Fibroblast of villous mesenchyme (primary cell): ENCODE measurements around the gene GTF2F1. TPM values are rescaled to one million over a fixed set of nuclear protein-coding genes. Genes with fewer than 3 reads are reported as not detected.
A peak's percentile ranks its signal among the peaks of the same experiment; 100 is the strongest.
"Not testable (repeated sequence)": the region's sequence is repeated elsewhere in the genome, so short reads cannot be mapped to it uniquely, and the experiment has no call there.

ENCODE experiments used
- DNase-seq: peaks from one replicate; pipeline ENCODE4 v3.0.0-alpha.2; 2010; ENCODE audit warnings: low read depth
- H3K4me3 ChIP-seq: 2 replicates; pipeline ENCODE4 v1.5.1; 2011; ENCODE audit warnings: low read depth, mild to moderate bottlenecking, low read length
- total RNA-seq: library from RNA; depleted of rRNA; stranded (reverse); fragments of >200 nt; gene quantifications from 2 replicates; pipeline ENCODE4 v1.2.3, GENCODE V29; 2012
- TF ChIP-seq, protein P1 (sequence below): IDR thresholded peaks from 2 replicates; pipeline ENCODE4 v1.5.1; 2012; ENCODE audit warnings: low read depth, mild to moderate bottlenecking, low read length; ENCODE audit not compliant: insufficient read depth

GTF2F1 gene
- total RNA-seq, 1 donor = 42.7 TPM

DNA sequence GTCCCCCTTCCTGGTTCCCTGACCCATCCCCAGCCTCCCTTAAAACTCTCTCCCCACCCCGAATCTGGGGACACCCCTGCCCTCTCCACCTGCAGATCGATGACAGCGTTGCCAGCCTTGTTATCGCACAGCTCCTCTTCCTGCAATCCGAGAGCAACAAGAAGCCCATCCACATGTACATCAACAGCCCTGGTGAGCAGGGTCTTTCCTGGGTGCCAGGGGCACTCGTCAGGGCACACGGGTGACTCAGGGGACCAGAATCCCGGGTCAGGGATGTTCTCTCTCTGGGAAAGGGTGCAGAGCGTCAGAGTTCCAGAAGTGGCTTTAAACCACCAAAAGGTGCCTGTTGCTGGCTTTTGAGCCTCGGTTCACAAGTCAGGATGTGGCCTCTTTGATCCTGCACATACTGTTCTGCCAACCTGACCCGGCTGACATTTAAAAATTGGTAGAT is 30.6 kb downstream of the GTF2F1 start:
- H3K4me3 ChIP-seq = peak overlapping the region; percentile 86
- DNase-seq = no peak
- TF ChIP-seq, protein P1, sequence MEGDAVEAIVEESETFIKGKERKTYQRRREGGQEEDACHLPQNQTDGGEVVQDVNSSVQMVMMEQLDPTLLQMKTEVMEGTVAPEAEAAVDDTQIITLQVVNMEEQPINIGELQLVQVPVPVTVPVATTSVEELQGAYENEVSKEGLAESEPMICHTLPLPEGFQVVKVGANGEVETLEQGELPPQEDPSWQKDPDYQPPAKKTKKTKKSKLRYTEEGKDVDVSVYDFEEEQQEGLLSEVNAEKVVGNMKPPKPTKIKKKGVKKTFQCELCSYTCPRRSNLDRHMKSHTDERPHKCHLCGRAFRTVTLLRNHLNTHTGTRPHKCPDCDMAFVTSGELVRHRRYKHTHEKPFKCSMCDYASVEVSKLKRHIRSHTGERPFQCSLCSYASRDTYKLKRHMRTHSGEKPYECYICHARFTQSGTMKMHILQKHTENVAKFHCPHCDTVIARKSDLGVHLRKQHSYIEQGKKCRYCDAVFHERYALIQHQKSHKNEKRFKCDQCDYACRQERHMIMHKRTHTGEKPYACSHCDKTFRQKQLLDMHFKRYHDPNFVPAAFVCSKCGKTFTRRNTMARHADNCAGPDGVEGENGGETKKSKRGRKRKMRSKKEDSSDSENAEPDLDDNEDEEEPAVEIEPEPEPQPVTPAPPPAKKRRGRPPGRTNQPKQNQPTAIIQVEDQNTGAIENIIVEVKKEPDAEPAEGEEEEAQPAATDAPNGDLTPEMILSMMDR = no peak

GRCh38 chr19:6362027-6362350 is 31.0 kb downstream of the GTF2F1 start:
- TF ChIP-seq, protein P1 = no peak
- H3K4me3 ChIP-seq = peak overlapping the region; percentile 86
- peak; percentile 33 for DNase-seq

DNA sequence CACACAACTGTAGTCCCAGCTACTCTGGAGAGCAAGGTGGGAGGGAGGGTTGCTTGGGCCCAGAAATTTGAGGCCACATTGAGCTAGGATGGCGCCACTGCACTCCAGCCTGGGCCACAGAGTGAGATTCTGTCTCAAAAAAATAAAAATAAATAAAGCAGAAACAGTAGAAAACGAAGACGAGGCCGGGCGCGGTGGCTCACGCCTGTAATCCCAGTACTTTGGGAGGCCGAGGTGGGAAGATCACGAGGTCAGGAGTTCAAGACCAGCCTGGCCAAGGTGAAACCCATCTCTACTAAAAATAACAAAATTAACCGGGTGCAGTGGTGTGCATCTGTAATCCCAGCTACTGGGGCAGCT is 32.1 kb downstream of the GTF2F1 start:
- not testable (repeated sequence) for DNase-seq
- peak overlapping the region; percentile 86 for H3K4me3 ChIP-seq

- DNase-seq, H3K4me3 ChIP-seq: not testable (repeated sequence)
These were observed 32.5 kb downstream of the GTF2F1 start for GRCh38 chr19:6360445-6360844.

DNA sequence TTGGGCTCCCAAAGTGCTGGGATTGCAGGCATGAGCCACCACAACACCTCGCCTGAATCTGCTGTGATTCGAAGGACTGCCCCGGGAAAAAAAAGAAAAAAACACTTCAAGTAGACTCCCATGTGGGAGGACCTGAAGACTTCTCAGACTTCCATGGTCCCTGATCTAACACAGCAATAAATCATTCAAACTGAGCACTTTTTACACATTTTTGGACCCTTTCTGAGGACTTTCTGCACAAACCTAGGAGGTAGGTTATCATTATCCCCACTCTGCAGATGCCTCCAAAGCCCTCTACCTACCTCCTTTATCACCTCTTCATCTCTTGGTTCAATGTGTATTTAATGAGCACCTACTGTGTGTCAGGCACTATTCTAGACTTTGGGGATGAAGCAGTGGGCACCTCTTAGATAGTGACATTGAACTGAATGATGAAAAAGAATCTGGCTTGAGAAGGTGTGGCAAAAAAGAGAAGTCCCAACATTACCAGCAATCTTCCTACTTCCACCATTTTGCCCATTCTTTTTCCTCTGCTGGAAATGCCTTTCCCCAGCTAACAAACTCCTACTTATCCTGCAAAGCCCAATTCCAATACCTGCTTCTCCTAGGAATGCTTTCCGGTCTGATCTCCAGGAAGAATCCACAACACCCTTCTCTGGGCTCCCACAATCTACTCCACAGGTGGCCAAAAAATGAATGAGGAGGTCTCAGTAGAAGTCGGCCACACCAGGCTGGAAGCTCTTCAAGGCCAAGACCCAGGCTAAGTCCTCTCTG is 33.2 kb downstream of the GTF2F1 start:
- TF ChIP-seq, protein P1 = no peak
- H3K4me3 ChIP-seq = no peak overlapping the region
- DNase-seq = no peak

DNA sequence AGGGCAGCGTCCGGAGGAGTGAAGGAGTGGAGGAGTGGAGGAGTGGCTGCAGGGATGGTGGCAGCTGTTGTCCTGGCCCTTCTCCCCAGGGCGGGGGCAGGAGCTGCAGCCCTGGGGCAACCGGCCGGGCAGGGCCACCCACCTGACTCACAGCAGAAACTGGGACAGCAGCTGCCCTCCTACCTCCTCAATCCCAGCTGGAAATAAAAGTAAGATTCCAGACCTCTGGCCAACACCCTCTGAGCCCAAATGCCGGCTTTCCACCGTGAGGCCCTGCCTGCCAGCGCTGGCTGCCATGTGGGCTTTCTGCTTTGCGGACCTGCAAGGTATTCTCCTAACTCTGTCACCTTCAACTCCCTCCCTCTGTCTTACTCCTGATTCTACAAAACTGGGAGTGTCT is 35.0 kb downstream of the GTF2F1 start:
- TF ChIP-seq, protein P1 = no peak
- no peak for DNase-seq
- no peak overlapping the region for H3K4me3 ChIP-seq

DNA sequence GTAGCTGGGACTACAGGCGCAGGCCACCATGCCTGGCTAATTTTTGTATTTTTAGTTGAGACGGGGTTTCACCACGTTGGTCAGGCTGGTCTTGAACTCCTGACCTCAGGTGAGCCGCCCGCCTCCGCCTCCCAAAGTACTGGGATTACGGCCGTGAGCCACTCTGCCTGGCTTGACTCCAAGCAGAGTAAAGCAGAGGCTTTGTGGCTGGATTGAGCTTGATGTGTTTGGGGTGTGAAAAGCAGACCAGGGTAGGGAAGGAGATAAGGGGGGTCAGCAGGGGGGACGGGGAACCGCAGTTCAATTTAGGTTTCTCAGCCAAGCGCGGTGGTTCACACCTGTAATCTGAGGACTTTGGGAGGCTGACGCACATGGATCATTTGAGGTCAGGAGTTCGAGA is 35.8 kb downstream of the GTF2F1 start:
- TF ChIP-seq, protein P1 = no peak
- DNase-seq = no peak
- no peak overlapping the region for H3K4me3 ChIP-seq

DNA sequence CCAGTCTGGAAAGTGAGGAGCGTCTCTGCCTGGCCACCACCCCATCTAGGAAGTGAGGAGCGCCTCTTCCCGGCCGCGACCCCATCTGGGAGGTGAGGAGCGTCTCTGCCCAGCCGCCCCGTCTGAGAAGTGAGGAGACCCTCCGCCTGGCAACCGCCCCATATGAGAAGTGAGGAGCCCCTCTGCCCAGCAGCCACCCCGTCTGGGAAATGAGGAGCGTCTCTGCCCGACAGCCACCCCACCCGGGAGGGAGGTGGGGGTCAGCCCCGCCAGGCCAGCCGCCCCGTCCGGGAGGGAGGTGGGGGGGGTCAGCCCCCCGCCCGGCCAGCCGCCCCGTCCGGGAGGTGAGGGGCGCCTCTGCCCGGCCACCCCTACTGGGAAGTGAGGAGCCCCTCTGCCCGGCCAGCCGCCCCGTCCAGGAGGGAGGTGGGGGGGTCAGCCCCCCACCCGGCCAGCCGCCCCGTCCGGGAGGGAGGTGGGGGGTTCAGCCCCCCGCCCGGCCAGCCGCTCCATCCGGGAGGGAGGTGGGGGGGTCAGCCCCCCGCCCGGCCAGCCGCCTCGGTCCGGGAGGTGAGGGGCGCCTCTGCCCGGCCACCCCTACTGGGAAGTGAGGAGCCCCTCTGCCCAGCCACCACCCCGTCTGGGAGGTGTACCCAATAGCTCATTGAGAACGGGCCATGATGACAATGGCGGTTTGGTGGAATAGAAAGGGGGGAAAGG is 37.5 kb downstream of the GTF2F1 start:
- not testable (repeated sequence) for DNase-seq, H3K4me3 ChIP-seq
